ENCODE data around the gene HMX1.

The HMX1 gene

GRCh38 chr4:8834681-8835220 is 36.9 kb downstream of the HMX1 start:
- Histone ChIP-seq H3K27me3 (ENCODE audit: control insufficient read depth, insufficient read depth, low read length) (no peaks in the 10 kb centered on the region), H3K9me3 (ENCODE audit: control insufficient read depth, insufficient read depth, low read length) (no peaks in the 10 kb centered on the region), H3K36me3 (ENCODE audit: control insufficient read depth, insufficient read depth, low read length) (no peaks in the 10 kb centered on the region), H3K27ac (ENCODE audit: low read depth, low read length) (no peak overlapping the region), H3K9ac (ENCODE audit: low read depth, low read length) (no peak overlapping the region), H3K4me1 (ENCODE audit: control insufficient read depth, insufficient read depth, low read length) (peaks cover 10% of the 10 kb centered on the region; the same call in 1 of the 2 replicates), H3K4me3 (ENCODE audit: low read depth, low read length) (no peak overlapping the region)

- H3K27me3 ChIP-seq (ENCODE audit: control insufficient read depth, insufficient read depth, low read length), result no peaks in the 10 kb centered on the region
- H3K27ac ChIP-seq (ENCODE audit: low read depth, low read length), result no peak overlapping the region
- no peak overlapping the region for H3K9ac ChIP-seq (ENCODE audit: low read depth, low read length)
Measured at GRCh38 chr4:8832113-8832915, 39.3 kb downstream of the HMX1 start.

GRCh38 chr4:8831221-8832112 is 40.2 kb downstream of the HMX1 start:
- Histone ChIP-seq H3K27me3 (ENCODE audit: control insufficient read depth, insufficient read depth, low read length) (no peaks in the 10 kb centered on the region), H3K4me1 (ENCODE audit: control insufficient read depth, insufficient read depth, low read length) (no peaks in the 10 kb centered on the region), H3K9ac (ENCODE audit: low read depth, low read length) (no peak overlapping the region), H3K4me3 (ENCODE audit: low read depth, low read length) (no peak overlapping the region), H3K9me3 (ENCODE audit: control insufficient read depth, insufficient read depth, low read length) (no peaks in the 10 kb centered on the region; the same call in 1 of the 2 replicates), H3K27ac (ENCODE audit: low read depth, low read length) (no peak overlapping the region), H3K36me3 (ENCODE audit: control insufficient read depth, insufficient read depth, low read length) (no peaks in the 10 kb centered on the region)

More at GRCh38 chr4:8832113-8832915, 39.3 kb downstream of the HMX1 start:
- H3K4me3 ChIP-seq (ENCODE audit: low read depth, low read length), result no peak overlapping the region
- no peaks in the 10 kb centered on the region; the same call in 1 of the 2 replicates for H3K9me3 ChIP-seq (ENCODE audit: control insufficient read depth, insufficient read depth, low read length)
- H3K4me1 ChIP-seq (ENCODE audit: control insufficient read depth, insufficient read depth, low read length), result peaks cover 2% of the 10 kb centered on the region; the same call in 1 of the 2 replicates
- H3K36me3 ChIP-seq (ENCODE audit: control insufficient read depth, insufficient read depth, low read length), result no peaks in the 10 kb centered on the region

GRCh38 chr4:8830611-8831200 is 40.9 kb downstream of the HMX1 start:
- H3K36me3 ChIP-seq (ENCODE audit: control insufficient read depth, insufficient read depth, low read length), result no peaks in the 10 kb centered on the region
- no peaks in the 10 kb centered on the region; the same call in 1 of the 2 replicates for H3K9me3 ChIP-seq (ENCODE audit: control insufficient read depth, insufficient read depth, low read length)
- H3K4me3 ChIP-seq (ENCODE audit: low read depth, low read length), result no peak overlapping the region
- no peaks in the 10 kb centered on the region for H3K27me3 ChIP-seq (ENCODE audit: control insufficient read depth, insufficient read depth, low read length)
- no peaks in the 10 kb centered on the region for H3K4me1 ChIP-seq (ENCODE audit: control insufficient read depth, insufficient read depth, low read length)
- no peak overlapping the region for H3K27ac ChIP-seq (ENCODE audit: low read depth, low read length)
- no peak overlapping the region for H3K9ac ChIP-seq (ENCODE audit: low read depth, low read length)

GRCh38 chr4:8830056-8830455 is 41.6 kb downstream of the HMX1 start:
- Histone ChIP-seq H3K4me1 (ENCODE audit: control insufficient read depth, insufficient read depth, low read length) (no peaks in the 10 kb centered on the region), H3K4me3 (ENCODE audit: low read depth, low read length) (no peak overlapping the region), H3K27me3 (ENCODE audit: control insufficient read depth, insufficient read depth, low read length) (no peaks in the 10 kb centered on the region), H3K9me3 (ENCODE audit: control insufficient read depth, insufficient read depth, low read length) (no peaks in the 10 kb centered on the region; the same call in 1 of the 2 replicates), H3K27ac (ENCODE audit: low read depth, low read length) (no peak overlapping the region), H3K36me3 (ENCODE audit: control insufficient read depth, insufficient read depth, low read length) (no peaks in the 10 kb centered on the region), H3K9ac (ENCODE audit: low read depth, low read length) (no peak overlapping the region)

- H3K9me3 ChIP-seq (ENCODE audit: control insufficient read depth, insufficient read depth, low read length), result no peaks in the 10 kb centered on the region; the same call in 1 of the 2 replicates
Measured at GRCh38 chr4:8829584-8829983, 42.1 kb downstream of the HMX1 start.

GRCh38 chr4:8828869-8829268 is 42.8 kb downstream of the HMX1 start:
- H3K9me3 ChIP-seq (ENCODE audit: control insufficient read depth, insufficient read depth, low read length), result no peaks in the 10 kb centered on the region; the same call in 1 of the 2 replicates
- H3K9ac ChIP-seq (ENCODE audit: low read depth, low read length), result no peak overlapping the region
- H3K27me3 ChIP-seq (ENCODE audit: control insufficient read depth, insufficient read depth, low read length), result no peaks in the 10 kb centered on the region
- no peak overlapping the region for H3K4me3 ChIP-seq (ENCODE audit: low read depth, low read length)
- no peaks in the 10 kb centered on the region for H3K36me3 ChIP-seq (ENCODE audit: control insufficient read depth, insufficient read depth, low read length)
- no peak overlapping the region for H3K27ac ChIP-seq (ENCODE audit: low read depth, low read length)
- H3K4me1 ChIP-seq (ENCODE audit: control insufficient read depth, insufficient read depth, low read length), result no peaks in the 10 kb centered on the region

More at GRCh38 chr4:8829584-8829983, 42.1 kb downstream of the HMX1 start:
- no peaks in the 10 kb centered on the region for H3K4me1 ChIP-seq (ENCODE audit: control insufficient read depth, insufficient read depth, low read length)
- no peaks in the 10 kb centered on the region for H3K36me3 ChIP-seq (ENCODE audit: control insufficient read depth, insufficient read depth, low read length)
- H3K4me3 ChIP-seq (ENCODE audit: low read depth, low read length), result no peak overlapping the region
- H3K27ac ChIP-seq (ENCODE audit: low read depth, low read length), result no peak overlapping the region
- H3K27me3 ChIP-seq (ENCODE audit: control insufficient read depth, insufficient read depth, low read length), result no peaks in the 10 kb centered on the region
- H3K9ac ChIP-seq (ENCODE audit: low read depth, low read length), result no peak overlapping the region

- Histone ChIP-seq H3K9me3 (ENCODE audit: control insufficient read depth, insufficient read depth, low read length) (no peaks in the 10 kb centered on the region), H3K27ac (ENCODE audit: low read depth, low read length) (no peak overlapping the region), H3K4me3 (ENCODE audit: low read depth, low read length) (no peak overlapping the region), H3K36me3 (ENCODE audit: control insufficient read depth, insufficient read depth, low read length) (no peaks in the 10 kb centered on the region), H3K4me1 (ENCODE audit: control insufficient read depth, insufficient read depth, low read length) (no peaks in the 10 kb centered on the region), H3K27me3 (ENCODE audit: control insufficient read depth, insufficient read depth, low read length) (no peaks in the 10 kb centered on the region), H3K9ac (ENCODE audit: low read depth, low read length) (no peak overlapping the region)
Measured at GRCh38 chr4:8821151-8821950, 50.3 kb downstream of the HMX1 start.

- Histone ChIP-seq H3K36me3 (ENCODE audit: control insufficient read depth, insufficient read depth, low read length) (no peaks in the 10 kb centered on the region), H3K4me3 (ENCODE audit: low read depth, low read length) (no peak overlapping the region), H3K9me3 (ENCODE audit: control insufficient read depth, insufficient read depth, low read length) (no peaks in the 10 kb centered on the region), H3K27ac (ENCODE audit: low read depth, low read length) (no peak overlapping the region), H3K27me3 (ENCODE audit: control insufficient read depth, insufficient read depth, low read length) (no peaks in the 10 kb centered on the region), H3K9ac (ENCODE audit: low read depth, low read length) (no peak overlapping the region), H3K4me1 (ENCODE audit: control insufficient read depth, insufficient read depth, low read length) (no peaks in the 10 kb centered on the region)
Measured at GRCh38 chr4:8820178-8821102, 51.2 kb downstream of the HMX1 start.

Measured in HUES48 (cell line).